Measurements from ENCODE around the gene RTN4.

Gene RTN4

GRCh38 chr2:55049043-55049820 is 1.0 kb downstream of the RTN4 start:
- no peak for TF ChIP-seq EZH2 (IDR thresholded peaks at IDR 0.05; ENCODE audit: borderline replicate concordance, low read length)
- TF ChIP-seq, protein P1, sequence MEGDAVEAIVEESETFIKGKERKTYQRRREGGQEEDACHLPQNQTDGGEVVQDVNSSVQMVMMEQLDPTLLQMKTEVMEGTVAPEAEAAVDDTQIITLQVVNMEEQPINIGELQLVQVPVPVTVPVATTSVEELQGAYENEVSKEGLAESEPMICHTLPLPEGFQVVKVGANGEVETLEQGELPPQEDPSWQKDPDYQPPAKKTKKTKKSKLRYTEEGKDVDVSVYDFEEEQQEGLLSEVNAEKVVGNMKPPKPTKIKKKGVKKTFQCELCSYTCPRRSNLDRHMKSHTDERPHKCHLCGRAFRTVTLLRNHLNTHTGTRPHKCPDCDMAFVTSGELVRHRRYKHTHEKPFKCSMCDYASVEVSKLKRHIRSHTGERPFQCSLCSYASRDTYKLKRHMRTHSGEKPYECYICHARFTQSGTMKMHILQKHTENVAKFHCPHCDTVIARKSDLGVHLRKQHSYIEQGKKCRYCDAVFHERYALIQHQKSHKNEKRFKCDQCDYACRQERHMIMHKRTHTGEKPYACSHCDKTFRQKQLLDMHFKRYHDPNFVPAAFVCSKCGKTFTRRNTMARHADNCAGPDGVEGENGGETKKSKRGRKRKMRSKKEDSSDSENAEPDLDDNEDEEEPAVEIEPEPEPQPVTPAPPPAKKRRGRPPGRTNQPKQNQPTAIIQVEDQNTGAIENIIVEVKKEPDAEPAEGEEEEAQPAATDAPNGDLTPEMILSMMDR (IDR thresholded peaks at IDR 0.05; ENCODE audit: low read length), result peak; percentile 42
- Histone ChIP-seq H4K20me1 (ENCODE audit: insufficient read depth, low read length) (no peaks in the 10 kb centered on the region), H3K27me3 (ENCODE audit: insufficient read depth, low read length) (no peaks in the 10 kb centered on the region), H3K9me3 (ENCODE audit: low read length) (no peaks in the 10 kb centered on the region), H3K4me1 (ENCODE audit: insufficient read depth, low read length, severe bottlenecking) (peaks cover 68% of the 10 kb centered on the region), H2AFZ (ENCODE audit: low read length) (no peak overlapping the region), H3K9me2 (ENCODE audit: low read depth, low read length) (no peaks in the 10 kb centered on the region), H3K27ac (ENCODE audit: low read depth, low read length, poor library complexity, severe bottlenecking) (peak overlapping the region; percentile 80), H3K36me3 (ENCODE audit: insufficient read depth, low read length) (no peaks in the 10 kb centered on the region), H3K9ac (ENCODE audit: low read length) (peak overlapping the region; percentile 78), H3K4me2 (ENCODE audit: low read length) (peak overlapping the region; percentile 97), H3F3A (ENCODE audit: insufficient read depth, low read length) (0 out of 2 replicates have a peak, but pooled peaks cover 3% of the 10 kb centered on the region), H3K4me3 (ENCODE audit: low read depth, low read length, poor library complexity, severe bottlenecking) (peak overlapping the region; percentile 75), H3K79me2 (ENCODE audit: insufficient read depth, low read length) (peaks cover 45% of the 10 kb centered on the region)

DNA sequence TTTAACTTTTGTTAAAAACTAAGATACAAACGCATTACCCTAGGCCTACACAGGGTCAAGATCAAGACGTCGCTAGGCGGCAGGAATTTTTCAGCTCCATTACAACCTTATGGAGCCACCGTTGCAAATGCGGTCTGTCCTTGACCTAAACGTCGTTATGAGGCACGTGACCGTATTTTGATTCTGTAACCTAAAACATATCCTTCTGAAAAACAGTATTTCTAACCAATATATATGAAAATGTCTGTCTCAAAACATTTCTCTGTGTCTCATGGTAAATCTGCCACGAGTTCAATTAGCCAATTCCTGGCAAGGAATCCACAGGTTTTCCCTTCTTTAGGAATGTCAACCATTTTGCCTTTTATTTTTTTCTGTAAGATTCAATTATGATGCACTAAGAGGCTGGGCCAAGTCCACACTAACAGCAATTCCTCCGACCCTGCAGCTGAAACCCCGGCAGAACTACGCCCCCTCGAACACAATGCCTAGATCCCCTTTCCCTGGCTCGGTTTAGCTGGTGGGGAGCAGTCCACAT is 1.7 kb downstream of the RTN4 start:
- no peaks in the 10 kb centered on the region for H4K20me1 ChIP-seq (ENCODE audit: insufficient read depth, low read length)

GRCh38 chr2:55047677-55048299 is 2.5 kb downstream of the RTN4 start:
- no peaks in the 10 kb centered on the region for H3K9me2 ChIP-seq (ENCODE audit: low read depth, low read length)
- H3K9me3 ChIP-seq (ENCODE audit: low read length), result no peaks in the 10 kb centered on the region
- H3K36me3 ChIP-seq (ENCODE audit: insufficient read depth, low read length), result no peaks in the 10 kb centered on the region
- H3K79me2 ChIP-seq (ENCODE audit: insufficient read depth, low read length), result peaks cover 54% of the 10 kb centered on the region
- no peaks in the 10 kb centered on the region for H3K27me3 ChIP-seq (ENCODE audit: insufficient read depth, low read length)
- peak overlapping the region; percentile 75 for H3K4me3 ChIP-seq (ENCODE audit: low read depth, low read length, poor library complexity, severe bottlenecking)
- peaks cover 53% of the 10 kb centered on the region for H3K4me1 ChIP-seq (ENCODE audit: insufficient read depth, low read length, severe bottlenecking)
- H3K27ac ChIP-seq (ENCODE audit: low read depth, low read length, poor library complexity, severe bottlenecking), result peak overlapping the region; percentile 47
- no peak overlapping the region for H2AFZ ChIP-seq (ENCODE audit: low read length)
- no peaks in the 10 kb centered on the region for H4K20me1 ChIP-seq (ENCODE audit: insufficient read depth, low read length)
- peak overlapping the region; percentile 78 for H3K9ac ChIP-seq (ENCODE audit: low read length)
- H3K4me2 ChIP-seq (ENCODE audit: low read length), result peak overlapping the region; percentile 97
- TF ChIP-seq, protein P1 (IDR thresholded peaks at IDR 0.05; ENCODE audit: low read length), result no peak
- no peak for TF ChIP-seq EZH2 (IDR thresholded peaks at IDR 0.05; ENCODE audit: borderline replicate concordance, low read length)
- no peaks in the 10 kb centered on the region for H3F3A ChIP-seq (ENCODE audit: insufficient read depth, low read length)

More for the DNA sequence above, 1.7 kb downstream of the RTN4 start:
- Histone ChIP-seq H3K4me1 (ENCODE audit: insufficient read depth, low read length, severe bottlenecking) (peaks cover 61% of the 10 kb centered on the region), H2AFZ (ENCODE audit: low read length) (no peak overlapping the region), H3K79me2 (ENCODE audit: insufficient read depth, low read length) (peaks cover 47% of the 10 kb centered on the region), H3K4me2 (ENCODE audit: low read length) (peak overlapping the region; percentile 97), H3K36me3 (ENCODE audit: insufficient read depth, low read length) (no peaks in the 10 kb centered on the region), H3K9me2 (ENCODE audit: low read depth, low read length) (no peaks in the 10 kb centered on the region), H3K9me3 (ENCODE audit: low read length) (no peaks in the 10 kb centered on the region), H3K27ac (ENCODE audit: low read depth, low read length, poor library complexity, severe bottlenecking) (peak overlapping the region; percentile 80), H3K9ac (ENCODE audit: low read length) (peak overlapping the region; percentile 78), H3F3A (ENCODE audit: insufficient read depth, low read length) (no peaks in the 10 kb centered on the region), H3K27me3 (ENCODE audit: insufficient read depth, low read length) (no peaks in the 10 kb centered on the region), H3K4me3 (ENCODE audit: low read depth, low read length, poor library complexity, severe bottlenecking) (peak overlapping the region; percentile 75)
- no peak for TF ChIP-seq EZH2 (IDR thresholded peaks at IDR 0.05; ENCODE audit: borderline replicate concordance, low read length)
- TF ChIP-seq, protein P1 (IDR thresholded peaks at IDR 0.05; ENCODE audit: low read length), result no peak
